Activated CD4-positive, alpha-beta T cell treated with anti-CD3 and anti-CD28 coated beads for 36 hours (primary cell): ENCODE data around the gene ANKRD2. TPM values are rescaled to one million over a fixed set of nuclear protein-coding genes. Genes with fewer than 3 reads are reported as not detected.

ENCODE experiments used
- ATAC-seq: fragments of 200-7000 bp; cut with Tn5 transposase; one replicate; pipeline ENCODE4 v1.10.0; 2021; ENCODE audit warnings: mild to moderate bottlenecking, moderate library complexity
- CTCF ChIA-PET: fragments of 350-600 bp; sonication (Branson Sonifier 250); formaldehyde crosslinking; loops from one replicate; lab custom pipeline; 2021; ENCODE audit warnings: antibody characterized with exemption; lab: Charles Lee
- POLR2A ChIA-PET: fragments of 350-600 bp; sonication (Branson Sonifier 250); formaldehyde crosslinking; loops from one replicate; lab custom pipeline; 2021; ENCODE audit warnings: antibody characterized with exemption, inconsistent platforms; lab: Charles Lee
- DNase-seq: peaks from one replicate; pipeline ENCODE4 v3.0.0-alpha.2; 2020
- H3K27ac Mint-ChIP-seq: one replicate; pipeline ENCODE4 v1.8.0; 2021; ENCODE audit warnings: mixed read lengths
- H3K27me3 Mint-ChIP-seq: one replicate; pipeline ENCODE4 v1.8.0; 2021; ENCODE audit warnings: mixed read lengths
- H3K36me3 Mint-ChIP-seq: one replicate; pipeline ENCODE4 v1.8.0; 2021; ENCODE audit warnings: low read depth, mixed read lengths
- H3K4me1 Mint-ChIP-seq: one replicate; pipeline ENCODE4 v1.8.0; 2021; ENCODE audit warnings: mixed read lengths
- H3K4me3 Mint-ChIP-seq: one replicate; pipeline ENCODE4 v1.8.0; 2021; ENCODE audit warnings: mild to moderate bottlenecking, moderate library complexity, mixed read lengths
- H3K9me3 Mint-ChIP-seq: one replicate; pipeline ENCODE4 v1.8.0; 2021; ENCODE audit warnings: low read depth, mixed read lengths
- intact Hi-C, 2 experiments: fragments of 100-400 bp; cut with DNase I in 1 of 2; cut with micrococcal nuclease in 1 of 2; formaldehyde crosslinking; loops; one replicate each; pipeline versions ENCODE4 v1.14.2 to v1.15.1; 2022 to 2024; cut with DNase I, micrococcal nuclease
- total RNA-seq, 2 experiments: library from RNA; stranded (reverse); gene quantifications; one replicate each; pipeline ENCODE4 v1.2.3, GENCODE V29; 2021

The ANKRD2 gene
- total RNA-seq, 2 experiments from 2014 or later, result not detected

- Mint-ChIP-seq H3K27ac (no peak overlapping the region), H3K4me1 (peaks cover 16% of the 10 kb centered on the region), H3K9me3 (no peaks in the 10 kb centered on the region), H3K4me3 (no peak overlapping the region), H3K36me3 (no peaks in the 10 kb centered on the region), H3K27me3 (no peaks in the 10 kb centered on the region)
- POLR2A ChIA-PET, result no interaction called here
- CTCF ChIA-PET, result no interaction called here
- intact Hi-C loops, result no loop called here
- no peak for DNase-seq
- no peak for ATAC-seq
Observed at GRCh38 chr10:97631098-97631497, 58.5 kb downstream of the ANKRD2 start.

- Mint-ChIP-seq H3K4me3 (peak within 1 kb of the TSS; percentile 85), H3K36me3 (no peaks in the 10 kb centered on the region), H3K27me3 (no peaks in the 10 kb centered on the region), H3K27ac (peak within 1 kb of the TSS; percentile 85), H3K4me1 (peaks cover 16% of the 10 kb centered on the region), H3K9me3 (no peaks in the 10 kb centered on the region)
- CTCF ChIA-PET, result interaction anchor here (0.7 kb wide), 2 partner anchors 11 to 25 kb away, joined by 3 read pairs; no protein-coding TSS in a partner anchor
- intact Hi-C loops, result loop anchor here (1.0 to 2.0 kb wide), 6 partner anchors 8 to 187 kb away; partner anchors contain the start of genes MMS19 (in 2 of the 2), UBTD1 (in 2 of the 2), AVPI1 (in 1 of the 2) and EXOSC1 (in 1 of the 2)
- DNase-seq (peak; percentile 94), ATAC-seq (peak; percentile 99)
- POLR2A ChIA-PET, result no interaction called here
Observed at GRCh38 chr10:97632949-97633884, 60.6 kb downstream of the ANKRD2 start, which contains the start of gene MORN4. Gene MORN4, minus strand, starts transcription at chr10:97633500. Its CDS starts 13,847 bp downstream, at chr10:97619653.

Other genes with a start within 250 kb of the ANKRD2 start
- gene FRAT2, start 238.1 kb upstream of the ANKRD2 start, total RNA-seq, result 1 to 10 TPM; 3.0 to 4.3 TPM
- 10 to 100 TPM; 45.9 to 49.4 TPM for gene RRP12, start 171.4 kb upstream of the ANKRD2 start, total RNA-seq
- gene PGAM1, start 146.6 kb upstream of the ANKRD2 start, total RNA-seq, result 1,000 to 10,000 TPM; 1,151 to 1,499 TPM
- 10 to 100 TPM; 52.3 to 54.2 TPM for gene EXOSC1, start 126.8 kb upstream of the ANKRD2 start, total RNA-seq
- 10 to 100 TPM; 34.6 to 42.8 TPM for gene ZDHHC16, start 126.6 kb upstream of the ANKRD2 start, total RNA-seq
- gene MMS19, start 74.4 kb upstream of the ANKRD2 start, total RNA-seq, result 100 to 1,000 TPM in 1 of 2 experiments, 10 to 100 TPM in 1; 91.3 to 107 TPM
- 1 to 10 TPM; 1.4 to 1.5 TPM for gene UBTD1, start 73.9 kb upstream of the ANKRD2 start, total RNA-seq
- gene HOGA1, start 11.6 kb downstream of the ANKRD2 start, total RNA-seq, result not detected
- gene C10orf62, start 16.9 kb downstream of the ANKRD2 start, total RNA-seq, result not detected
- gene MORN4, start 60.7 kb downstream of the ANKRD2 start, total RNA-seq, result 1 to 10 TPM; 3.9 to 5.3 TPM
- gene PI4K2A, start 67.9 kb downstream of the ANKRD2 start, total RNA-seq, result 1 to 10 TPM; 8.5 to 8.9 TPM
- gene AVPI1, start 114.5 kb downstream of the ANKRD2 start, total RNA-seq, result 1 to 10 TPM; 2.1 to 2.2 TPM
- 1 to 10 TPM; 1.8 to 1.9 TPM for gene MARVELD1, start 141.0 kb downstream of the ANKRD2 start, total RNA-seq
- 10 to 100 TPM; 20.2 to 22.6 TPM for gene ZFYVE27, start 164.3 kb downstream of the ANKRD2 start, total RNA-seq
- not detected for gene SFRP5, start 199.2 kb downstream of the ANKRD2 start, total RNA-seq